HG02571 (cell line): ENCODE measurements around the gene TRIM44.
"Not testable (repeated sequence)": the region's sequence is repeated elsewhere in the genome, so short reads cannot be mapped to it uniquely, and the experiment has no call there.

Experiments used
- ATAC-seq: cut with Tn5 transposase; IDR thresholded peaks from one replicate; pipeline ENCODE4 v1.9.1; 2021; ENCODE audit warnings: mild to moderate bottlenecking, moderate library complexity; ENCODE audit not compliant: unreplicated experiment

TRIM44 gene

GRCh38 chr11:35810045-35810645 is 147.6 kb downstream of the TRIM44 start:
- ATAC-seq = no peak

GRCh38 chr11:35811783-35812182 is 149.2 kb downstream of the TRIM44 start:
- ATAC-seq = no peak

DNA sequence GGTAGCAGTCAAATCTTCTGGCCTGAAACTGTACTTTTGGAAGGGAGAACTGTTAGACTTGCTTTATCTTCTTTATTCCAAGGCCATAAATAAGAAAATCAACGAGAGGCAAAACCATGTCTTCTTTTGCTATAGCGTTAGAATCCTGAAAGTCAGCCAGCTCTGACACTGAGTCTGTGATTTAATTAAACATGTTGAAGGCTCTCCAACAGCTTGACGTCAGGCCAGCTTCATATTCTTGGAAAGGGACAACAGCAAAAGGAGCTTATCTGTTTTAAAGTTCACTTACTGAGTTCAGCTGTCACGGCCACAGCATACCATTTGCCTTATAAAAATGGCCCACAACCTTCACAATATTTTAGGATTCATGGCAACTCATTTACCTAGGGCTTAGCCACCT is 150.3 kb downstream of the TRIM44 start:
- no peak for ATAC-seq

GRCh38 chr11:35814081-35814695 is 151.6 kb downstream of the TRIM44 start:
- ATAC-seq = no peak

GRCh38 chr11:35814720-35815305 is 152.2 kb downstream of the TRIM44 start:
- no peak for ATAC-seq

GRCh38 chr11:35815556-35816315 is 153.2 kb downstream of the TRIM44 start:
- no peak for ATAC-seq

GRCh38 chr11:35820614-35821013 is 158.0 kb downstream of the TRIM44 start:
- ATAC-seq = no peak

GRCh38 chr11:35822815-35823495 is 160.4 kb downstream of the TRIM44 start:
- ATAC-seq = no peak

DNA sequence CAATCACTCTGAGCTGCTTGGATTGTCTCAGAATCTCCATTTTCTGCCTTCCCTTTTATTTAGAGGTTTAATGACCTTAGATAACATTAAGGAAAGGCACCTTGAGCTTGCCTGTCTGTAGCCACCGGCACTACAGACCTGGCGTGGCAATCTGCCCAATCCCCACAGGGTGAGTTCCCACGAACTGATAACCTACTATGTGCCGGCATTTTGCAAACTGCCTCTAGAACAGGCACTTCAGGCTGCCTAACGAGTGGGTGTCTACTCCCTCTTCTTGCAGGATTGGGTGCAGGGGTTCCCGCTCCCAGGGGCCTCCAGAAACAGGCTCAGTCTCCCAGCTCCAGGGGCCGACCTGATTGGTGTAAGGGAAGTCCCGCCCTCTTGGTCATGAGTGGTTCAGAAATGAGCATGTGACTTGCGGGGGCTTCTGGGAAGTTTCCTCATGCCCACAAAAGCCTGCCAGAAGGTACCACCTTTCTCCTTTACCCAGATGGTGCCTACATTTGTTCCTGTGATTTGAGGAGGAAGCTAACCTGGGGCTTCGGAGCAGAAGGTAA is 161.2 kb downstream of the TRIM44 start:
- ATAC-seq = no peak

- no peak for ATAC-seq
Observed at GRCh38 chr11:35825386-35825785, 162.8 kb downstream of the TRIM44 start.

- ATAC-seq = no peak
Observed at GRCh38 chr11:35826006-35826405, 163.4 kb downstream of the TRIM44 start.

DNA sequence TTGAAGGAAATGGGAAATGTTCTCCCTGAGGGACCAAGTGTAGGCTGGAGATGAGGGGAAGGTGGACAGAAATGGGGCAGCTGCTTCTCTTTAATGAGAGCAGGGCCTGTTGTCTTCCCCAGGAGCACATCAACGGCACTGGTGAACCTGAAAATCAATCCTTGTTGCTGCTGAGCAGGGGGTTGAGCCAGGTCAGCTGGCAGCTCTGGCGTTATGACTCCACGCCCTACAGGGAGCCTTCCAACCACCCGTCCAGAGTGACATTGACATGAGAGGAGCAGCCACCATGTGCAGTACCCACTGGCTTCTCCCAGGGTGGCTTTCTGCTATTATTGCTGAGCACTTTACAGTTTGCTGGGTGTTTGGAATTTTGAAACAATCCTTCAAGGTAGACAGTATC is 164.4 kb downstream of the TRIM44 start:
- no peak for ATAC-seq

DNA sequence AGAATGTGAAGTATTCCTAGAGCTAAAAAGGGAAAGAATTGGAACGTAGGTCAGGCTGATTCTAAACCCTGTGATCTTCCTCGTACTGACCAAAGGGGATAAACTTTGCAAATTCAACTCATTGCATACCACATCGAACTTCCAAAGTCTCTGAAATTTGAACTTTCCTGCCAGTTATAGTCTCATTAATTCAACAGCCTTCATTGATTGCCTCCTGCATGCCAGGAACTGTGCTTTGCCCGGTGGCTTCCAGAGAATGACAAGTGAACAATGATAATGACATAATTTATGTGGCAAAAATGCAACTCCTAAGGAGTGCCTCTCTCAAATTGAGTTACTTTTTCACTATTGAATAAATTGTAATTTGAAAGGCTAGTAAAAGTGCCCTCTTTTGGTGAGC is 173.6 kb downstream of the TRIM44 start:
- no peak for ATAC-seq

GRCh38 chr11:35838071-35838470 is 175.5 kb downstream of the TRIM44 start:
- no peak for ATAC-seq

DNA sequence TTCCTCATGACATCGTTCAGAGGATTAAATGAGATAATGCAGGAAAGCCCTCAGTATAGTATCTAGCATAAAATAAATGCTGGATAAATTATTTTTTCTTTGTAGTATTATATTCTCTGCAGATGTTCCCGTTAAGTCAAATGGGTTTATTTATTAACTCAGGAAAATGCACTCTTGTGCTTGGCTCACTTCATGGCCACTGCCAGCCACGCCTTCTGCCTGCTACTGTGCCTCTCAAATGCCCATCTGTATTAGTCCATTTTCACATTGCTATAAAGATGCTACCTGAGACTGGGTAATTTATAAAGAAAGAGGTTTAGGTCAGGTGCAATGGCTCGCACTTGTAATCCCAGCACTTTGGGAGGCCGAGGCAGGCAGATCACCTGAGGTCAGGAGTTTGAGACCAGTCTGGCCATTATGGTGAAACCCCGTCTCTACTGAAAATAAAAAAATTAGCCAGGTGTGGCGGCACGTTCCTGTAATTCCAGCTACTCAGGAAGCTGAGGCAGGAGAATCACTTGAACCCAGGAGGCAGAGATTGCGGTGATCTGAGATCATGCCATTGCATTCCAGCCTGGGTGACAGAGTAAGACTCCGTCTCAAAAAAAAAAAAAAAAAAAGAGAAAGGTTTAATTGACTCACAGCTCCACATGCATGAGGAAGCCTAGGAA is 176.3 kb downstream of the TRIM44 start:
- not testable (repeated sequence) for ATAC-seq

DNA sequence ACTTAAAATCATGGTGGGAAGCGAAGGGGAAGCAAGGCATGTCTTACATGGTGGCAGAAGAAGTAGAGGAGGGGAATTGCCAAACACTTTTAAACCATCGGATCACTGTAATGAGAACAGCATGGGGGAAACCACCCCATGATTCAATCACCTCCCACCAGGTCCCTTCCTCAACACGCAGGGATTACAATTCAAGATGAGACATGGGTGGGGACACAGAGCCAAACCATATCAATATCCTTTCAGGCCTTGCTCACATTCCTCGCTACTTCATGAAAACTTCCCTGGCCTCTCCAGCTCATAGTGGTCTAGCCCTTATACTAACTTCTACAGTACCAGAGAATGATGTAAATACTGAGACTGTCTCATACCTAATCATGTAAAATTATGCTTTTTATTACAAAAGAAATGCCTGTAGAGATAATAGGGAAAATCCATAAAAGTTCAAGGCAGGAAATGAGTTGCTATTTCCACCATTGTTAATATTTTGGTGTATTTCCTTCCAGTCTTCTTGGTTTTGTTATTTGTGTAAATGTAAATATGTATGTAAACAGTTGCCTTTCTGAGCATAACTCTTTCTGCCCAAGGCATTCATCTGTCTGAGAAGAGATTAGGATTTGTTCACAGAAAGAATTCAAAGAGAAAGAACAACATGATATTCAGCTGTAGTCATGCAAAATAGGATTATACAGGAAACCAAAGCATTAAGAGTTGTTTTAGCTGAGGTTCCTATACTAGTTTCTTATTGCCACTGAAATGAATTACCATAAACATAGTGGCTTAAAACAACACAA is 177.0 kb downstream of the TRIM44 start:
- ATAC-seq = no peak

DNA sequence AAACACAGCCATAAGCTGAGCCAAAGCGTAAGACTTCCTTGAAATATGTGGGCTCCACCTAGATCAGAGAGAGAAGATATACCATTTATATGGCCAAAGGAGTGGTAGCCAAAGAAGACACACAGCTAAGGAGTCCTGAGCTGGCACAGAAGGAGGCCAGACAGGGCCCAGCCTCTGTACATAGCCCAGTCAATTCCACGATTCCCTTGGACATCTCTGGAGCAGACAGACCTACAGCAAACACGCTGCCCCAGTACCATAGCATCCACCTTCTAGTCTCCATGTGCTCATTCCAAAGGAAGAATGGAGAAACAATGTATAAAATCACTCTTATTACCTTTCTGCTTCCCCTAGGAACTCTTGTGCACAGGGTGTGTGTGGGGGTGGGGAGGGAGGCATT is 179.2 kb downstream of the TRIM44 start:
- no peak for ATAC-seq

DNA sequence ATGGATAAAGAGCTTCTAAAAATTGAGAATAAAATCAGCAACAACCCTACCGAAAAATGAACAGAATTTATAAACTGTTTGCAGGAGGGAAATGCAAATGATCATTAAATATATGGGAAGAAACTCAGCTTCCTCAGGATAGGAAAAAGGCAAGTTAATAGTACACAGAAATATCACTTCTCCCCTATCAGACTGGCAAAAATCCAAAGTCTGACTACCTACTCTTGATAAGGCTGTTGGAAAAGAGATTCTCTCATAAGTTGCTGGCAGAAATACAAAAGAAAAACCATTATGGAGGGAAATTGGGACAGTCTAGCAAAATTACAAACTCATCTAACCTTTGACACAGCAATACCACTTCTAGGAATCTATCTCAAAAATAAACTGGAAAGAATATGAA is 180.4 kb downstream of the TRIM44 start:
- ATAC-seq = no peak

GRCh38 chr11:35844579-35844978 is 182.0 kb downstream of the TRIM44 start:
- no peak for ATAC-seq

DNA sequence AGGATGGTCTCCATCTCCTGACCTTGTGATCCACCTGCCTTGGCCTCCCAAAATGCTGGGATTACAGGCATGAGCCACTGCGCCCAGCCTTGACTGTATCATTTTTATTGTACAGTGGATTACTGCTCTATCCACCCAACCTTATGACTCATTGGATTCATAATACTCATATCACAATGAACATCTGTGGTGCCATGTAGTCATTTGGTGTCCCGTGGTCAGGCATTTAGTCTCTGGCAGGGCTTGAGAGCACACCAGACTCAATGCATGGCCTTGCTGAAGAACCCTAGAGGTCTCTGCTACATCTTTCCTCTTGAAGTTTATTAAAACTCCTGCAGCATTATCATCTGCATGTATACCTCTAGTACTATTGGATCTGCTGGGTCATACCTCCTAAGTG is 183.3 kb downstream of the TRIM44 start:
- no peak for ATAC-seq
